T-helper 1 cell treated with Interleukin-12 subunit alpha and Interleukin-12 subunit beta and Interleukin-4 antibody, amounts not matched to agents 30 ng/mL and 1 ng/mL, for 36 hours (primary cell): ENCODE measurements around the gene QPCT. TPM values are rescaled to one million over a fixed set of nuclear protein-coding genes. Genes with fewer than 3 reads are reported as not detected.

Experiments used
- intact Hi-C: fragments of 100-400 bp; cut with micrococcal nuclease; formaldehyde crosslinking; loops from one replicate; pipeline ENCODE4 v1.15.1; 2024
- total RNA-seq: library from RNA; stranded (reverse); gene quantifications from 2 replicates; pipeline ENCODE4 v1.2.3, GENCODE V29; 2022

The QPCT gene
- total RNA-seq, 1 donor from 2014 or later, result 0.54 TPM

DNA sequence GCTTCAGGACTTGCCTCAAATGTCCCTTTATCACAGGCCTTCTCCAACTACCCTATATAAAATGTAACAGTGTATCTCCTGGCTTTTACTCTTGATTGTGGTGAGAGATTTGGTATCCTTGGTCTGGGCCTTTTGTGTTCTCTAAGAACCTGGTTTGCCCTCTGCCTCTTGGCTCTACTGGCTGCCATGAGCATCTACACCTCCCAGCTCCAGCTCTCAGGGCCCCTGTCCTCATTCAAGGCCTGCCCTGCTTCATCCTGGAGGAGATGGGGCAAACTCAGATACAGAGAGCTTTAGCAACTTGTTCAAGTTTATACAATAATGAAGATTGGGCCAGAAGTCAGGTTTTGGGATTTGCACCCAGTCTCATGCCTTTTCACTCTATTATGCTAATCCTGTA lies 45.0 kb downstream of the QPCT start:
- intact Hi-C loops, result no loop called here

- intact Hi-C loops, result loop anchor here (1.0 to 10.0 kb wide), 11 partner anchors 14 to 1117 kb away; partner anchors contain the start of genes ATL2, CEBPZ, CYP1B1 and EIF2AK2
Measured at GRCh38 chr2:37389989-37390765, 45.7 kb downstream of the QPCT start.

DNA sequence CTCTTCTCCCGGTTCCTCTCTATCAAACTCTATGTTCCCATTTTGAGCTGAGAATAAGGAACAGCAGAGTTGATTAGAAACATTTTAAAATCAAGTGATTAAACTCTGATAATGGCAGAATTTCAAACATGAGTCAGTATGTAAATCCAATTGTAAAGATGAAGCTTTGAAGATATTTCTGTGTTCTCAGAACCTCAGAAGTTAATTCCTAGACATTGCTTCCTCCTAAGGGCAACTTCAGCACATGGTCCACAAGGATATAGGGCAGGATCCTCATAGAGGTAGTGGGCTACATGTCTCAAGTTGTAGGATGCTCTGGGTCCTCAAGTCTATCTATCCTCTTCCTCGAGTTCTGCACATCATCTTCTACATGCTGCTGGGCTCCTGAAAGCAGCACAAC lies 46.3 kb downstream of the QPCT start:
- intact Hi-C loops, result loop anchor here (1.0 to 10.0 kb wide), 11 partner anchors 14 to 1117 kb away; partner anchors contain the start of genes ATL2, CEBPZ, CYP1B1 and EIF2AK2

- intact Hi-C loops, result loop anchor here (2.0 to 10.0 kb wide), 5 partner anchors 281 to 1116 kb away; partner anchors contain the start of genes ATL2, CYP1B1, GPATCH11 and HEATR5B
Measured at GRCh38 chr2:37391711-37392110, 47.3 kb downstream of the QPCT start.

GRCh38 chr2:37392428-37392827 lies 48.0 kb downstream of the QPCT start:
- intact Hi-C loops, result loop anchor here (5.0 to 10.0 kb wide), 2 partner anchors 308 to 1115 kb away; partner anchors contain the start of genes GPATCH11 and HEATR5B

DNA sequence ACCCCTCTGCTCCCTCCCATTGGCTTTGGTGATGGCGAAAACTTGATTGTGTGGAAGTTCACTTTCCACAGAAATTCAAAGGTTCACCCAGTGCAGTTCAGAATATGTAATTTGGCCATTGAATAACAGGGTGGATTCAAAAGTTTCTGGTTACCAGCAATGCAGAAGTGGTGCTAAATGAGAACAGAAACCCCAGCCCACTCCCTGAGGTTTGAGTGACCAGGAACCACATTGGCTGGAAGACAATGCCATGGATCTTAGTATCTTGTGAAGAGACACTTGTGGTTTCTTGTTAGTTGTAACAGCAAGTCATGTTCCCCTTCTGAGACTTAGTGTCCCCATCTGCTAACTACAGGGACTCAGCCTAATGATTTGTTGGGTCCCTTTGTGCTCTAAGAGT lies 49.8 kb downstream of the QPCT start:
- intact Hi-C loops, result loop anchor here (5.0 to 10.0 kb wide), 2 partner anchors 309 to 1113 kb away; partner anchors contain the start of genes GPATCH11 and HEATR5B

GRCh38 chr2:37394796-37395555 lies 50.5 kb downstream of the QPCT start:
- intact Hi-C loops, result loop anchor here (5.0 to 10.0 kb wide), 4 partner anchors 228 to 1112 kb away; partner anchors contain the start of genes GPATCH11 and HEATR5B

DNA sequence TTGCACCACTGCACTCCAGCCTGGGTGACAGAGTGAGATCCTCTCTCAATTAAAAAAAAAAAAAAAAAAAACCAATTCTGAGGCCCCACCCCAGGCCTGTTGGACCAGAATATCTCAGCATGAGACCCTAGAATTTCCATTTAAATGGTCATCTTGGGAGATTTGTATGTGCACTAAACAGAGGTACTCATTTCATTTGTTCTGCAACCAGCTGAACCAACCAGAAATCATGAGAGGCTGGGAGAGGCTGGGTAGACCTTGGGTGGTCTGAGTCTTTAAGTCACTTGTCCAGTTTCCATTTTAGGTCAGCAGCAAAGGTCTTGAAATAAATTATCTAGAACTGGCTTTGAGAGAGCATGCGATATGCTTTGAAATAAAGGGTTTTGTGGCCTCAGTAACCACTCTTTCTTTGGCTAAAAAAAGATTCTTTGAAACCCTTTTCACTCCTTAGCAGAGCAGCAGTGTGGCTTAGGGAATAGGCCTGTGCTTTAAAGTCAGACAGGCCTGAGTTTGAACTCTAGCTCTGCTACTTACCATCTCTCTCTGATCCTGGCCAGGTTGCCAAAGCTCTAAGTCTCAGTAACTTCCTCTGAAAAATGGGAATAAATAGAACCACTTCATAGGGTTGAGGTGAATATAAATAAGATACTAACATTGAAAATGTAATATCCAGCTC lies 52.6 kb downstream of the QPCT start:
- intact Hi-C loops, result loop anchor here (1.0 to 10.0 kb wide), 8 partner anchors 139 to 877 kb away; partner anchors contain the start of genes GPATCH11 and HEATR5B

DNA sequence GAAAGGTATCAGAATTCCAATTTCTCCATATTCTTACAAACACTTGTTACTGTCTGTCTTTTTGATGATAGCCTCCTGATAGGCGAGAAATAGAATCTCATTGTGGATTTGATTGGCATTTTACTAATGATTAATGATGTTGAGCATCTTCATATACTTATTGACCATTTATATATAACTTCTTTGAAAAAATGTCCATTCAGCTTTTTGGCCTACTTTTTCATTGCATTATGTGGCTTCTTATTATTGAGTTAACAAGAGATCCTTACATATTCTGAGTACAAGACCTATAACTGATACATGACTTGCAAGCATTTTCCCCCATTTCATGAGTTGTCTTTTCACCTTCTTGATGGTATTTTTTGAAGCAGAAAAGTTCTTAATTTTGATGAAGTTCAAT lies 54.6 kb downstream of the QPCT start:
- intact Hi-C loops, result loop anchor here (5.0 to 10.0 kb wide), 3 partner anchors 232 to 718 kb away; partner anchors contain the start of genes GPATCH11 and HEATR5B

DNA sequence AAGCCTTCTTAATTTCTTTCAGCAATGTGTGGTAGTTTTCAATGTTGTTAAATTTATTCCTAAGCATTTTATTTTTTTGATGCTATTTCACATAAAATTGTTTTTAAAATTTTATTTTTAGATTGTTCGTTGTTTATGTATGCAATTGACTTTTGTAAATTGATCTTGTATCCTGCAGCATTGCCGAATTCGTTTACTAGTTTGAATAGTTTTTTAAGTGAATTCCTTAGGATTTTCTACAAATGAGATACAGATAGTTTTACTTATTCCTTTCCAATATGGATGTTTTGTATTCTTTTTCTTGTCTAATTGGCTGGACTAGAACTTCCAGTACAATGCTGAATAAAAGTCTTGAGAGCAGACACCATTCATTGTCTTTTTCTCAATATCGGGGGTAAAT lies 55.6 kb downstream of the QPCT start:
- intact Hi-C loops, result no loop called here

- intact Hi-C loops, result no loop called here
Measured at GRCh38 chr2:37402636-37403035, 58.2 kb downstream of the QPCT start.

- intact Hi-C loops, result no loop called here
Measured at GRCh38 chr2:37405781-37406180, 61.4 kb downstream of the QPCT start.

DNA sequence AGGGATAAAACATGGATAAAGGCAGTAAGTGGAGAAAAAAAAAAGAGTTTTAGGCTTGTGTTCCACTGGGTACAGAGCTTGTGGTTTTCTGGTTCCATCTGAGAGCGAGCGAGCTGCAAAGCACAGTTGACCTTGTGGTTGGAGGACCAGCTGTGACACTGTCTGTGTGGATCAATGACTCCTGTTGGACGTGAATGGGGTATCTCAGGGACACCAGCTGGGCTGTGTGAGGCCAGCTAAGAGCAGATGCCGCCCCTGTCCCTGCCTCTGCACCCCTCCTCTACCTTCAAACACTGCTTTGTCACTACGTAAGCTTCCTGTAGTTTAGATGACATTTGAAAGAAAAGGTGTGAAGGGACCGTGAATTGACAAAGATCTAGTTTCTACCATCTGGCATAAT lies 67.8 kb downstream of the QPCT start:
- intact Hi-C loops, result loop anchor here (5.0 kb wide), 2 partner anchors 125 to 480 kb away; no protein-coding TSS in a partner anchor

DNA sequence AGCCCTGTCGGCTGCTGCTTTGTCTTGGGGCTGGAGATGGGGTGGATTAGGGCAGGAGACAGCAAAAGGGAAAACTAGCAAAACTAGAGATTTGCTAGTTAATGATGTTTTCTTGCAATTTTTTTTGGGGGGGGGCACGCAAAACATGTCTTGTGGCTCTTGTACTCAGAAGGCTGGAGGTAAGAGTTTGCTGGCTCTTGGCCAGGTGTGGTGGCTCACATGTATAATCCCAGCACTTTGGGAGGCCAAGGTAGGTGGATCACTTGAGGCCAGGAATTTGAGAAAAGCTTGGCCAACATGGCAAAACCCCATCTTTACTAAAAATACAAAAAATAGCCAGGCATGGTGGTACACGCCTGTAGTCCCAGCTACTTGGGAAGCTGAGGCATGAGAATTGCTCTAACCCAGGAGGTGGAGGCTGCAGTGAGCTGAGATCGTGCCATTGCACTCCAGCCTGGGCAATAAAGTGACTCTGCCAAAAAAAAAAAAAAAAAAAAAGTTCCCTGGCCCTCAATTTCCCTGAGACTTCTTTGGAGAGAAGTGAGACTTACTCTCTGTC lies 69.6 kb downstream of the QPCT start:
- intact Hi-C loops, result loop anchor here (1.0 to 5.0 kb wide), 6 partner anchors 123 to 478 kb away; no protein-coding TSS in a partner anchor

DNA sequence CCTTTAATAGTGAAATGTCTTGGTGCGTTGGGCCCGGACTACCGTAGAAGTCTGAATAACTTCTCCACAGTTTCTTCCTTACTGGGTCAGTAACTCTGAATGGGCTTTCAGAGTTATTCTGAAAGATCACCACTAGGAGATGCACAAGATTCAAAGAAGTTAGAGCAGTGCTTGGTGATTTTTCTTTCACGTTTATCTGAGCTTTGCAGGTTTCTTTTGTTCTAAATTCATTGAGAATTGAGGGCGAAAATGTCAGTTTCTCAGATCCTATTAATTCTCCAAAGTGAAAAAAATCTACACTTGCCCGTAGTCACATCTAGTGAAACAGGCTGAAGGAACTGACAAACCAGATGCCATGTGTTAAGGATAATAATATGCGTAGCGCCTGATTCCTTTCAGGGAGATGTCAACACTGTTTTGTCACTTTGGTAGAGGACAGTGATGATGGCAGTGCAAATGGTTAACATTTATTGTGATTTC lies 70.1 kb downstream of the QPCT start:
- intact Hi-C loops, result loop anchor here (1.0 to 5.0 kb wide), 6 partner anchors 123 to 478 kb away; no protein-coding TSS in a partner anchor

GRCh38 chr2:37415128-37415820 lies 70.8 kb downstream of the QPCT start:
- intact Hi-C loops, result no loop called here

DNA sequence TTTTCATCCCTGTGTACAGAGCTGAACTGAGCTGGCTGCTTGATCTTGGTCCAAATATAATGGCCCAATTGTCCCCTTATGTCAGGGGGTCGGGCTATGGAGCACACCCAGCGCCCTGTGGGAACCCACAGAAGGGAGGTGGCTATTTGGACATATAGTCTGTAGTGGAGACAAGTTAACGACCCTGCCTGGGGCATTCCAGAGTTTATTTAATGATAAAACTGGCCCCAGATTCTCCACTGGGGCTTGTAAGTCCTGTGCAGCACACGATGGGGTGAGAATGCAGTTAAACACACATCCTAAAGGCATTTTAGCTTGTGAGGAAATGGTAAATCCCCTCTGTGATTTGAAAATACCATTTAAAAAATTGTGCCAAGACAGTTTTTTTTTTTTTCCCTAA lies 72.9 kb downstream of the QPCT start:
- intact Hi-C loops, result no loop called here

GRCh38 chr2:37418956-37419355 lies 74.5 kb downstream of the QPCT start:
- intact Hi-C loops, result no loop called here

- intact Hi-C loops, result no loop called here
Measured at GRCh38 chr2:37421686-37422085, 77.3 kb downstream of the QPCT start.

GRCh38 chr2:37422816-37423215 lies 78.4 kb downstream of the QPCT start:
- intact Hi-C loops, result no loop called here
